GM23338 (cell line): ENCODE results near the gene EXOC4. TPM values are rescaled to one million over a fixed set of nuclear protein-coding genes. Genes with fewer than 3 reads are reported as not detected.

Source experiments
- CREB1 ChIP-seq: fragments of 250-450 bp; sonication (Bioruptor Pico); IDR thresholded peaks from 2 replicates; pipeline ENCODE4 v1.5.0; 2020; ENCODE audit warnings: low read depth, mild to moderate bottlenecking, moderate library complexity
- CTCF ChIP-seq, 2 experiments: fragments of 200-600 bp in 1 of 2; sonication (generic) in 1 of 2; conservative IDR thresholded peaks; 2 replicates each; pipeline versions ENCODE4 v1.5.1 to v1.6.1; 2016 to 2017; ENCODE audit warnings: antibody characterized with exemption in 2 of 2, low read depth in 2 of 2, mild to moderate bottlenecking in 2 of 2, moderate library complexity in 1 of 2
- ETS1 ChIP-seq: IDR thresholded peaks from 2 replicates; pipeline ENCODE4 v1.6.1; 2016; ENCODE audit warnings: antibody characterized with exemption
- POLR2AphosphoS5 ChIP-seq: IDR thresholded peaks from 2 replicates; pipeline ENCODE4 v1.6.1; 2016; ENCODE audit warnings: antibody characterized with exemption, low read depth
- REST ChIP-seq: IDR thresholded peaks from one replicate; pipeline ENCODE4 v1.6.1; 2018; ENCODE audit warnings: antibody characterized with exemption; ENCODE audit not compliant: unreplicated experiment
- STAT1 ChIP-seq: IDR thresholded peaks from one replicate; pipeline ENCODE4 v1.6.1; 2016; ENCODE audit warnings: antibody characterized with exemption; ENCODE audit not compliant: unreplicated experiment
- ZNF114 ChIP-seq: fragments of 250-450 bp; sonication (Bioruptor Pico); IDR thresholded peaks from 2 replicates; pipeline ENCODE4 v1.5.0; 2020; ENCODE audit warnings: mild to moderate bottlenecking, moderate library complexity
- ZNF331 ChIP-seq: fragments of 250-450 bp; sonication (Bioruptor Pico); IDR thresholded peaks from 2 replicates; pipeline ENCODE4 v1.5.0; 2020; ENCODE audit warnings: low read depth, mild to moderate bottlenecking, moderate library complexity
- ZNF462 ChIP-seq: fragments of 250-450 bp; sonication (Bioruptor Pico); IDR thresholded peaks from 2 replicates; pipeline ENCODE4 v1.5.0; 2020; ENCODE audit warnings: mild to moderate bottlenecking, moderate library complexity
- polyA plus RNA-seq: library from polyadenylated mRNA; unstranded; fragments of >200 nt; fragmentation: Nextera tagmentation; extraction: Ambion mirVana; gene quantifications from 2 replicates; pipeline ENCODE4 v1.2.1, GENCODE V29; 2016
- total RNA-seq: library from RNA; depleted of rRNA; stranded (reverse); fragments of >200 nt; shearing (Covaris generic); gene quantifications from 2 replicates; pipeline ENCODE4 v1.2.3, GENCODE V29; 2014

The EXOC4 gene
- total and polyA plus RNA-seq, 2 experiments from 2014 or later = 37.5 to 52.7 TPM

GRCh38 chr7:133709036-133709880 is 456.4 kb downstream of the EXOC4 start (continued):
- no peak for TF ChIP-seq ZNF462 (CRISPR knock-in tag)
- no peak for TF ChIP-seq ZNF331
- TF ChIP-seq POLR2AphosphoS5 = no peak
- TF ChIP-seq CTCF (conservative IDR thresholded peaks at IDR 0.05; ENCODE audit: low read depth in 2 of 2) = no peak
- no peak for TF ChIP-seq ETS1
- no peak for TF ChIP-seq ZNF114
- TF ChIP-seq CREB1 = no peak
- no peak for TF ChIP-seq STAT1
- TF ChIP-seq REST = no peak
